ENCODE results near the gene CD46.

CD46 gene

DNA sequence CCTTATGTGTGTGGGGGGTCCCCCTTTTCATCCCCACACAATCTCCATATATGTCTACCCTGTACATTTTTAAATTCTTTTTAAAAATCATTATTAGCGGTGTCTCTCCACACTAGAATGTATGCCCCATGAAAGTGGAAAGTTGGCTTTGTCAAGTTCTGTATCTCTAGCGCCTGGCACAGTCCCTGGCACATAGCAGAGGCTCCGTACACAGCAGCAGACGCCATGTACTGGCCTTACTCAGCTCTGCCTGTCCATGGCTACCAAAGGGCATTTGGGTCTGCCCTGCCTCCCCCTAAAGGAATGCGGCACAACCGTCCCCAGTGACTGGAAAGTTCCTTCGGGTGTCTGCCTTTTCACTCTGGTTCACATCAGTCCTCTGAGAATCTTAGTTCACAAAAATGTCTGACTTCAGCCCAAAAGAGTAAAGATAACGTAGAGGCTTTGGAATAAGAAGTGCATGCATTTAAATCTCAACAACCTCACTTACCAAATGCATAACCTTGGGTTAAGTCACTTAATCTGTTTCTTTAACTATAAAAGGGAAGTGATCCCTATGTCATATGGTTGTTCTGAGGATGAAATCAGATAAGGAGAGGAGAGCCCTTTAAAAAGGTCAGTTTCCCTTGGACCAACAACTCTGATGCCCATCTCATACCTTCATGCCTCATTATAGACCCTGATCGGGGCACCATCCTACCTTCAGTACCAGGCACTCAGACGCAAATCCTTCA is 61.1 kb downstream of the CD46 start:
- DNase-seq (ENCODE audit: low read depth) = no peak
- no peak overlapping the region for H3K4me3 ChIP-seq (ENCODE audit: low read depth, low read length)
- no peak for TF ChIP-seq CTCF (IDR thresholded peaks at IDR 0.05; ENCODE audit: insufficient read depth, low read depth, low read length, missing control alignments)

GRCh38 chr1:207813512-207813881 is 61.6 kb downstream of the CD46 start:
- DNase-seq (ENCODE audit: low read depth) = no peak
- H3K4me3 ChIP-seq (ENCODE audit: low read depth, low read length) = no peak overlapping the region
- no peak for TF ChIP-seq CTCF (IDR thresholded peaks at IDR 0.05; ENCODE audit: insufficient read depth, low read depth, low read length, missing control alignments)

DNA sequence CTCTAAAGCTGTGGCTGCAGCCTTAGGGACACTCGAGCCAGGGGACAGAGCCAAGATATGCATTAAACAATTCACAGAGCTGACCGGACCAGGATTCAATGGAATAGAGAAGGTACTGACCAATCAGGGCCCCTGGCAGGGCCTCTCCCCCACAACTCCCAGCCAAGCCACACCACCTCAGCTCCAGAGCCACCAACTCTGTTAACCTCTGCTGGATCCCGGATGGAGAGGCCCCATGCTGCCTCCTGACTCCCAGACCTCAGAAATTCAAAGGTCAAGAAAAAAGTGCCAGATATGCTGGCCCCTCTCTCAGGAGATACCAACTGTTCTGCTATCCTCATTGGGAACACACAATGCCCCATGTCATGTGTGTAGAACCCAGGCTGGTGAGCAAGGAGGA is 62.1 kb downstream of the CD46 start:
- no peak overlapping the region for H3K4me3 ChIP-seq (ENCODE audit: low read depth, low read length)
- no peak for DNase-seq (ENCODE audit: low read depth)
- no peak for TF ChIP-seq CTCF (IDR thresholded peaks at IDR 0.05; ENCODE audit: insufficient read depth, low read depth, low read length, missing control alignments)

GRCh38 chr1:207814469-207814868 is 62.6 kb downstream of the CD46 start:
- no peak overlapping the region for H3K4me3 ChIP-seq (ENCODE audit: low read depth, low read length)
- DNase-seq (ENCODE audit: low read depth) = no peak
- TF ChIP-seq CTCF (IDR thresholded peaks at IDR 0.05; ENCODE audit: insufficient read depth, low read depth, low read length, missing control alignments) = no peak

GRCh38 chr1:207815466-207815865 is 63.6 kb downstream of the CD46 start:
- no peak overlapping the region for H3K4me3 ChIP-seq (ENCODE audit: low read depth, low read length)
- DNase-seq (ENCODE audit: low read depth) = no peak
- no peak for TF ChIP-seq CTCF (IDR thresholded peaks at IDR 0.05; ENCODE audit: insufficient read depth, low read depth, low read length, missing control alignments)

DNA sequence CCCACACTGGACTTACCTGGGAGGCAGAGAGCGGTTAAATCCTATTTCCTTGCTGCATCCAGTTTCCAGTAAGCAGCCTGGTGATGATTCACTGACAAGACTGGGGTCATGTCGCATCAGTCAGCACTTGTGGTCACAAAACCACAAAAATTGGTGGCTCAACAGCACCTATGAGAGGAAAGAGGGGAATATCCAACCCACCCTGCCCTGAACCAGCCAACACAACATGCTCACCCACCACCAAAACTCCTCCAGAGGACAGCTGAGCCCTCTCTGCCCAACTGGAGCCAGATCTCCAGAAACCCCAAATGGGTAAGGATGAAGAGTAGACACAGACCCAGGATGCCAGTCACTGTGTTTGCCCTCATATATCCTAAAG is 64.0 kb downstream of the CD46 start:
- DNase-seq (ENCODE audit: low read depth) = no peak
- no peak for TF ChIP-seq CTCF (IDR thresholded peaks at IDR 0.05; ENCODE audit: insufficient read depth, low read depth, low read length, missing control alignments)

DNA sequence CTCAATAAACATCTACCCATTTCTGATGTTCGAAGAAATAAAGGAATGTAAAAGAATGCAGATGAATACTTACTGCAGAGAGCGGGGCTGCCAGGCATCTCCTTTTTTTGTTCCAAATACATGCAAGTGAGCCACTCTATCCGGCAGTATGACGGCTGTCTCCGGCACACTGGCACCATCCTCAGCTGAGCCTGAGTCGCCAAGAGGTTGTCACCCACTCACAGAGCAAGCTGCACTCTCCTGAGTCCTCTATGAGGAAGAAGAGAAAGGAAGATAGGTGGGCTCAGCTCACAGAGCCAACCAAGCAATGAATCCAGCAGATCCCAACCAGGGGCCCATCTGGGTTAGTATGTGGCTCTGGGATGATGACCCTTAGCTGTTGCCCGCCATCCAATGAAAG is 65.3 kb downstream of the CD46 start:
- no peak for TF ChIP-seq CTCF (IDR thresholded peaks at IDR 0.05; ENCODE audit: insufficient read depth, low read depth, low read length, missing control alignments)
- DNase-seq (ENCODE audit: low read depth) = no peak
- no peak overlapping the region for H3K4me3 ChIP-seq (ENCODE audit: low read depth, low read length)

More for the DNA sequence above, 64.0 kb downstream of the CD46 start:
- no peak overlapping the region for H3K4me3 ChIP-seq (ENCODE audit: low read depth, low read length)
